Aorta (tissue), 5 donors: ENCODE results near the gene FAM53A. TPM values are rescaled to one million over a fixed set of nuclear protein-coding genes. Genes with fewer than 3 reads are reported as not detected.

Source experiments
- ATAC-seq: fragments of 200-7000 bp; cut with Tn5 transposase; one replicate; pipeline ENCODE4 v1.9.1; 2022; ENCODE audit warnings: moderate library complexity; ENCODE audit not compliant: low FRiP score
- DNase-seq, 2 donors: peaks; one replicate each; pipeline ENCODE4 v3.0.0-alpha.2; 2020
- H3K27ac ChIP-seq, 2 donors: one replicate each; pipeline ENCODE4 v1.5.1; 2013; ENCODE audit warnings: low read length in 2 of 2, mild to moderate bottlenecking in 2 of 2, moderate library complexity in 2 of 2, control low read depth in 1 of 2, inconsistent platforms in 1 of 2, low read depth in 1 of 2
- H3K27me3 ChIP-seq, 2 donors: one replicate each; pipeline ENCODE4 v1.6.1; 2013; ENCODE audit warnings: control low read depth in 1 of 2, low read length in 1 of 2, mild to moderate bottlenecking in 1 of 2, moderate library complexity in 1 of 2; ENCODE audit not compliant: insufficient read depth in 2 of 2, control insufficient read depth in 1 of 2
- H3K36me3 ChIP-seq, 2 donors: one replicate each; pipeline ENCODE4 v1.6.1; 2013; ENCODE audit warnings: control low read depth in 1 of 2, low read length in 1 of 2, mild to moderate bottlenecking in 1 of 2; ENCODE audit not compliant: insufficient read depth in 2 of 2, control insufficient read depth in 1 of 2
- H3K4me1 ChIP-seq, 2 donors: one replicate each; pipeline ENCODE4 v1.6.1; 2013; ENCODE audit warnings: low read length in 2 of 2, control low read depth in 1 of 2, mild to moderate bottlenecking in 1 of 2, moderate library complexity in 1 of 2; ENCODE audit not compliant: insufficient read depth in 2 of 2, control insufficient read depth in 1 of 2
- H3K4me3 ChIP-seq, 2 donors: one replicate each; pipeline ENCODE4 v1.5.1; 2013; ENCODE audit warnings: low read length in 2 of 2, control low read depth in 1 of 2, mild to moderate bottlenecking in 1 of 2
- H3K9me3 ChIP-seq: one replicate; pipeline ENCODE4 v1.6.1; 2013; ENCODE audit warnings: mild to moderate bottlenecking, low read length; ENCODE audit not compliant: control insufficient read depth
- WGBS, 2 donors: extraction: QIAGEN DNeasy Blood & Tissue Kit; methylation state at CpG; one replicate each; pipeline ENCODE4 v1.1.7; 2013; 5-methylcytosine and 5-hydroxymethylcytosine counted together
- intact Hi-C, 2 donors: fragments of 100-400 bp; cut with DNase I; formaldehyde crosslinking; loops; one replicate each; pipeline versions ENCODE4 v1.14.2 to v1.15.0; 2022
- polyA plus RNA-seq, 2 donors: library from polyadenylated mRNA; stranded (reverse); fragments of 200-250 nt; gene quantifications; one replicate each; pipeline ENCODE4 v1.2.3, GENCODE V29; 2013
- total RNA-seq, 2 donors: library from RNA; stranded (reverse); fragmentation: NEBNext Ultra II Directional; extraction: Animal tissue kit (Norgen Biotek cat#: 25700); gene quantifications; one replicate each; pipeline ENCODE4 v1.2.1, GENCODE V29; 2021
- donor health status: healthy with polysubstance abuse.
- donor health status: Bipolar disorder and iron deficiency.
- donor health status: DM: no; HTN: no; CAD: no.
- donor health status: DM: no; HTN: no; CAD: no.
- donor health status: DM: yes; HTN: yes; CAD: no.

The FAM53A gene
- total and polyA plus RNA-seq, 4 donors: 0.77 to 1.9 (median 1.5) TPM; not detected in 1

DNA sequence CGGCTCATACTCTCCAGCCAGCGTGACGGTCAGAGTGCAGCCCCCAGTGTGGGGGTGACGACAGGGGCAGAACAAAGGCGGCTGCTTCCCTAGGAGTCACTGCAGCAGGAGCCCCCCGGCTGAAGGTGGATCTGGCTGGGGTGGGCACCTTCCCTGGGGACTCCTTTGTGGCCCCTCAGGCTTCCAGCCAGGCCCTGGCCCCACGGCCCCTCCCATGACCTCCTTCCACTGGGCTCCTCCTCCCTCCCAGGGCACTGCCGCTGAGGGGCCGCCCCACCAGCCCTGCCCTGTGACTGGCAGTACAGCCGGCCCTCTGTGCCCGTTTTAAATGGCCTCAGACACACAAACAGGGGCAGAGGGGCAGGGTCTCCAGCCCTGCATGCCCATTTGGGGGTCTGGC, 61.9 kb downstream of the FAM53A start:
- ATAC-seq: no peak
- no peaks in the 10 kb centered on the region for H3K27me3 ChIP-seq
- H3K4me3 ChIP-seq: no peak overlapping the region
- no peak overlapping the region for H3K27ac ChIP-seq
- H3K4me1 ChIP-seq: no peaks in the 10 kb centered on the region
- intact Hi-C loops: no loop called here
- 66 to 73% methylated on average over 10 to 11 of the region's 11 CpGs for WGBS, 2 donors
- peaks cover 8% of the 10 kb centered on the region for H3K9me3 ChIP-seq
- DNase-seq: no peak
- no peaks in the 10 kb centered on the region for H3K36me3 ChIP-seq

DNA sequence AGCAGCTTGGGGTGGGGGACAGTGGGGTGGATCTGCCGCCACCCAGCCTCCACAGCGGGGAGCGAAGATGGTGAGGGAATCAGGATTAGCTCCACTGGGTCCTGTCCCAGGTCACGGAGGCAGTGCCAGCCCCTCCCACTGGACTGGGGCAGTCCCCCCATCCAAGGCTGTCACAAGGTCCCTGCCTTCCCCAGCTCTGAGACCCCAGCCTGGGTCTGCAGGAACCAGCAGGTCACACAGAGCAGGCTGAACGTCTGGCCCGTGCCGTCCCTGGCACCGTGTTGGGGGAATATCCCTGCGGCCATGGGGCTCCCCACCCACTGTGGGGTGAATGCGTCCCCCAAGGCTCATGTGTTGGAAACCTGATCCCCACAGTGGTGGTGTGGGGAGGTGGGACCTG, 62.6 kb downstream of the FAM53A start:
- 83 to 85% methylated on average over 10 of the region's 10 CpGs for WGBS, 2 donors
- no peak for ATAC-seq
- Histone ChIP-seq H3K36me3 (no peaks in the 10 kb centered on the region), H3K27ac (no peak overlapping the region), H3K9me3 (peaks cover 8% of the 10 kb centered on the region), H3K27me3 (no peaks in the 10 kb centered on the region), H3K4me1 (no peaks in the 10 kb centered on the region), H3K4me3 (no peak overlapping the region)
- intact Hi-C loops: no loop called here
- DNase-seq: no peak

DNA sequence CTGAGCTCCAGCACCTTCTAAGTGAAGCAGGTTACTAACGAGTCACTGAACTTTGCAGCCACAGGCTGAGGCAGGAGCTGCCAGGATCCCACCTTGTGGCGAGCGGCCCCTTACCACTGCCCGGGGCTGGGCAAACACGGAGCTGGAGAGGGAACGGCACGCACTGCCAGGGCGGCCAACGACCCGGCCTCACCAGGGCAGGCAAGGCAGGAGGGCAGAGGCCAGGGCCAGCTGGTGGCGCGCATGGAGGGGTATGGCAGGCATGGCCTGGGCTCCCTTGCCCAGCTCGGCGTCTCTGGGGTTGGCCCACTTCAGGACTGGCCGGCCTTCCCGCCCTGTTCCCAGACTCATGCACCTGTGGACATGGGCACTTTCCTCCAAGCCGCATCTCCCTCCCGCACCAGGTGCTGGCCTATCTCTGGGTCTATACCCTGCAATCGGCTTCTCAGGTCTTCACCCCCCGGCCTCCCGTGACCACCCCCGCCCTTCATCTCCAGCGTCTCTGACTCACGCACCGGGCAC, 64.9 kb downstream of the FAM53A start:
- no peaks in the 10 kb centered on the region for H3K27me3 ChIP-seq
- H3K4me1 ChIP-seq: no peaks in the 10 kb centered on the region
- H3K36me3 ChIP-seq: no peaks in the 10 kb centered on the region
- ATAC-seq (no peak), DNase-seq (no peak)
- intact Hi-C loops: no loop called here
- H3K4me3 ChIP-seq: no peak overlapping the region
- H3K27ac ChIP-seq: no peak overlapping the region
- H3K9me3 ChIP-seq: peaks cover 8% of the 10 kb centered on the region
- 92 to 94% methylated on average over 23 to 25 of the region's 25 CpGs for WGBS, 2 donors

DNA sequence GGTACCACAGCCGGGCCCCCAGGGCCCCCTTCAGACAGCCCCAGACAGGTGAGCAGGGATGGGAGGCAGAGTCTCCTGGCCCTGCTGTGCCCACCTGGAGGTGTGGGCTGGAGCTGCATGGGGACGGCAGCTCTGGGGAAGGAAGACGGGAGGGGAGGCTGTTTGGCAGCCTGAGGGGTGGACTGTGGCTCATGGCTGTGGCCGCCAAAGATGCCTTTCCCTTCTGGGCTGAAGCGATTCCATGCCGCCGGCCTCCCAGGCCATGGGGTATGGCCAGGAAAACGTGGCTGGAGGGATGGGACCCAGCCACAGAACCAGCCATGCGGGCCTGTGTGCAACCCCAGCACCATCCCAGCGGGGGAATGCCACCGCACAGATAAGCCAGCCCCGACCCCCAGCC, 65.7 kb downstream of the FAM53A start:
- no peak overlapping the region for H3K27ac ChIP-seq
- no peaks in the 10 kb centered on the region for H3K4me1 ChIP-seq
- ATAC-seq (no peak), DNase-seq (no peak)
- peaks cover 8% of the 10 kb centered on the region for H3K9me3 ChIP-seq
- no peaks in the 10 kb centered on the region for H3K27me3 ChIP-seq
- intact Hi-C loops: no loop called here
- no peak overlapping the region for H3K4me3 ChIP-seq
- WGBS, 2 donors: 89% methylated on average over 9 to 12 of the region's 12 CpGs
- H3K36me3 ChIP-seq: no peaks in the 10 kb centered on the region

DNA sequence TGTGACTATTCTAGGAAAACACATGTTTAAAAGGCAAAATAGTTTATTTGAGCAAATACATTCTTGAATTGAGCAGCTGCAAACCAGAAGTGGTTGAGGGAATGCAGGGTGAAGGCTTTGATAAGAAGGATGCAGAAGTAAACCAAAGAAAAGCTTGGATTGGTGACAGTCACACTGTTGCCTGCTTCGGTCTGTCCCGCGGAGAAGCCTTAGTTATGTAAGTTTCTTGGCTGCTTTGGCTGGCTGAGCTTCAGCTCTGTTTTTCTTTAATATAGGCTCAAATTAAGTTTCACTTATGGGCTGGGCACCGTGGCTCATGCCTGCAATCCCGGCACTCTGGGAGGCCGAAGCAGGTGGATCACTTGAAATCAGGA, 67.6 kb downstream of the FAM53A start:
- WGBS, 2 donors: 22 to 24% methylated on average over 6 of the region's 6 CpGs
- no peak for DNase-seq
- no peaks in the 10 kb centered on the region for H3K27me3 ChIP-seq
- H3K27ac ChIP-seq: no peak overlapping the region
- H3K4me3 ChIP-seq: no peak overlapping the region
- H3K36me3 ChIP-seq: no peaks in the 10 kb centered on the region
- intact Hi-C loops: no loop called here
- no peak for ATAC-seq
- H3K4me1 ChIP-seq: no peaks in the 10 kb centered on the region
- peaks cover 8% of the 10 kb centered on the region for H3K9me3 ChIP-seq

DNA sequence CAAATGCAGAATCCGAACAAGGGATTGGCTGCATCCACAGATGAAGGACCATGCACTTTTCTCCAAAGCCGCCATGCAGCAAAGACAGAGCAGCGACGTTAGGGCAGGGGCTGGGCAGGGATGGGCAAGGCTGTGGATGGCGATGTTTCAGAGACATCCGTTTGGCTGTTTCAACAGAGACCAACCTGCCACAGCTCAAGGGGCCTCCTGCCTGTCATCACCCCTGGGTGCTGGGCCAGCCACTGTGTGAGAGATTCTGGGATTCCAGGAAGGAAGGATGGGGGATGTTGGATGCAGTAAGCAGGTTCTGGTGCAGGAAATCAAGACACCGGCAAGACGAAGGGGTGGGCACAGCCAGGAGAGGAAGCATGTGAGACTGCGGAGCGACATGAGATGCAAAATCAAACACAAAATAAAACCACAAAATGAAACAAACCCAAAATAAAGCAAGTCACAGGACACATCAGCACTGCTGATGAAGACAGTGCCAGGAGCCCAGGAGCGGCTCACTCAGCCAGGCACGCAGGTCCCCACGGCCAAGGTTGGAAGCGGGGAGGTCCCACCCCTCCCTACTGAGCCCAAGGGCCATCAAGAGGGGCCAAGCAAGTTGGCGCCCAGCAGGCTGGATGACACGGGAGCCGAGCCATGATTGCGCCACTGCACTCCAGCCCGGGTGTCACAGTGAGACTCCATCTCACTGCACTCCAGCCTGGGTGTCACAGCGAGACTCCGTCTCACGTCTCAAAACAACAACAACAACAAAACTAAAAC, 68.1 kb downstream of the FAM53A start:
- Histone ChIP-seq H3K9me3 (peaks cover 8% of the 10 kb centered on the region), H3K27ac (no peak overlapping the region), H3K36me3 (no peaks in the 10 kb centered on the region), H3K4me1 (no peaks in the 10 kb centered on the region), H3K4me3 (no peak overlapping the region), H3K27me3 (no peaks in the 10 kb centered on the region)
- intact Hi-C loops: no loop called here
- WGBS, 2 donors: 72 to 74% methylated on average over 22 of the region's 22 CpGs
- no peak for DNase-seq
- peak; percentile 53 for ATAC-seq

DNA sequence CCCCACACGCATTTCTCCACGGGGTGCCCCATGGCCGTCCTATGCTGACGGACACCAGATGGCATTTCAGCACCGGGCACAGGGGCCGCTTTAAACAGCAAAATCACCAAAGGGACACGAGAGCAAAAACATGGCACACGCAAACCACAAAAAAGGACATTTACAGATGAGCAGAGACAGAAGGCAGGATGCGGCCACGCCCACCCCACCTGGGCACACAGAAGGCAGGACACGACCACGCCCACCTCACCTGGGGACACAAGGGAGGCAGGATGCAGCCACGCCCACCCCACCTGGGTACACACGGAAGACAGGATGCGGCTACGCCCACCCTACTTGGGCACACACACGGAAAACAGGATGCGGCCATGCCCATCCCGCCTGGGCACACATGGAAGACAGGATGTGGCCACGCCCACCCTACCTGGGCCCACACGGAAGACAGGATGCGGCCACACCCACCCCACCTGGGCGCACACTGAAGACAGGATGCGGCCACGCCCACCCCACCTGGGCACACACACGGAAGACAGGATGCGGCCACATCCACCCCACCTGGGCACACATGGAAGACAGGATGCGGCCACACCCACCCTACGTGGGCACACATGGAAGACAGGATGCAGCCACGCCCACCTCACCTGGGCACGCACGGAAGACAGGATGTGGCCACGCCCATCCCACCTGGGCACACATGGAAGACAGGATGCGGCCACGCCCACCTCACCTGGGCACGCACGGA, 69.1 kb downstream of the FAM53A start:
- peaks cover 6% of the 10 kb centered on the region for H3K9me3 ChIP-seq
- intact Hi-C loops: no loop called here
- DNase-seq (no peak), ATAC-seq (no peak)
- H3K36me3 ChIP-seq: no peaks in the 10 kb centered on the region
- no peaks in the 10 kb centered on the region for H3K4me1 ChIP-seq
- no peak overlapping the region for H3K27ac ChIP-seq
- WGBS, 2 donors: 81 to 83% methylated on average over 37 of the region's 37 CpGs
- H3K27me3 ChIP-seq: no peaks in the 10 kb centered on the region
- no peak overlapping the region for H3K4me3 ChIP-seq

DNA sequence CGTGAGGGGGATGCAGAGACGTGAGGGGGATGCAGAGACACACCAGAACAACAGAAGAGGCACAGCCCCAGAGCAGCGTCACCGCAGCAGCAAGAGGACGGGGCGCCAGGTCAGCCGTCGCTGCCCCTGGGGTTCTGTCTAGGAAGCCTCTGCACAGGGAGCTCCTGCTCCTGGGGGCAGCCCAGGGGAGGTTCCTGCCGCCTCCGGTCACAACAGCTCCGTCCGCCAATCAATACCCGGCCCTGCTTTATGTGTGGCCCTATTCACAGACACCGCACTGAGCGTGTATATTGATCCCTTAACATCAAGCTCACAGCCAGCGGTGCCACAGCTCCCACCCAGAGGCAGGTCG, 69.6 kb downstream of the FAM53A start:
- WGBS, 2 donors: 90% methylated on average over 17 of the region's 17 CpGs
- intact Hi-C loops: no loop called here

DNA sequence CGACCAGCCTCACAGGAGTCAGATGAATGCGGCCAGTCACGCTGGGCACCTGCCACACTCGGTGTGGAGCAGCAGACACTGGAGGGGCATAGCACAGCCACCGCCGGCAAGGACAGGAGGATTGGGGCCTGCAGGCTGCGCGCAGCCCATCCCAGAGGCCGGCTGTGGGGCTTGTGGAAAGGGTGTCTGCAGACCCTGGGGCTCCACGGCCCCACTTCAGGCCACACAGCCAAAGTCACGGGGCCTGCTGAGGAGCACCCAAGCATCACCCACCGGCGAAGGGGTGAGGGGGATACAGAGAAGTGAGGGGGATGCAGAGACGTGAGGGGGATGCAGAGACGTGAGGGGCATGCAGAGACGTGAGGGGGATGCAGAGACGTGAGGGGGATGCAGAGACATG, 70.1 kb downstream of the FAM53A start:
- Histone ChIP-seq H3K9me3 (peaks cover 6% of the 10 kb centered on the region), H3K27me3 (no peaks in the 10 kb centered on the region), H3K27ac (no peak overlapping the region), H3K4me3 (no peak overlapping the region), H3K36me3 (no peaks in the 10 kb centered on the region), H3K4me1 (no peaks in the 10 kb centered on the region)
- intact Hi-C loops: no loop called here
- WGBS, 2 donors: 91 to 93% methylated on average over 17 of the region's 17 CpGs
- ATAC-seq (no peak), DNase-seq (no peak)

More for the DNA sequence above, 69.6 kb downstream of the FAM53A start:
- no peak for DNase-seq
- no peak for ATAC-seq
- Histone ChIP-seq H3K36me3 (no peaks in the 10 kb centered on the region), H3K4me3 (no peak overlapping the region), H3K4me1 (no peaks in the 10 kb centered on the region), H3K27ac (no peak overlapping the region), H3K9me3 (peaks cover 6% of the 10 kb centered on the region), H3K27me3 (no peaks in the 10 kb centered on the region)
